H1 (cell line): ENCODE data around the gene ITGA4. TPM values are rescaled to one million over a fixed set of nuclear protein-coding genes. Genes with fewer than 3 reads are reported as not detected.

Experiments
- CTCF ChIA-PET: fragments of 300-600 bp; sonication (Branson Sonifier 250); formaldehyde crosslinking; loops from one replicate; lab custom pipeline; 2021; ENCODE audit not compliant: partially characterized antibody; lab: Charles Lee
- POLR2A ChIA-PET: fragments of 300-600 bp; sonication (Branson Sonifier 250); formaldehyde crosslinking; loops from one replicate; lab custom pipeline; 2021; ENCODE audit warnings: inconsistent platforms; ENCODE audit not compliant: partially characterized antibody; lab: Charles Lee
- DNase-seq, 2 experiments: peaks; one replicate each; pipeline versions ENCODE4 v3.0.0 to v3.0.0-alpha.2; 2010 to 2022; ENCODE audit warnings: low spot score in 2 of 2, low read depth in 1 of 2, mixed read lengths in 1 of 2
- FAIRE-seq: peaks from 2 replicates; lab custom pipeline; 2011; peaks lifted over from hg19 to GRCh38; lab: Jason Lieb, UNC
- H2AFZ ChIP-seq: 2 replicates; pipeline ENCODE4 v1.8.1; 2012; ENCODE audit warnings: low read length, inconsistent platforms
- H2AK5ac ChIP-seq: 2 replicates; pipeline ENCODE4 v1.6.1; 2013; ENCODE audit warnings: low read depth, low read length
- H2BK120ac ChIP-seq: replicated peaks from 2 replicates; pipeline ENCODE3; 2013; ENCODE audit warnings: low read depth, low read length, inconsistent platforms
- H2BK12ac ChIP-seq: 2 replicates; pipeline ENCODE4 v1.6.1; 2013; ENCODE audit warnings: low read depth, low read length
- H2BK15ac ChIP-seq: 2 replicates; pipeline ENCODE4 v1.6.1; 2013; ENCODE audit warnings: low read length
- H2BK20ac ChIP-seq: 2 replicates; pipeline ENCODE4 v1.6.1; 2013; ENCODE audit warnings: low read length
- H2BK5ac ChIP-seq: 2 replicates; pipeline ENCODE4 v1.6.1; 2013; ENCODE audit warnings: low read depth, low read length
- H3K14ac ChIP-seq: 2 replicates; pipeline ENCODE4 v1.6.1; 2013; ENCODE audit warnings: inconsistent platforms; ENCODE audit not compliant: insufficient read length
- H3K18ac ChIP-seq: 2 replicates; pipeline ENCODE4 v1.6.1; 2013; ENCODE audit warnings: low read length; ENCODE audit errors: extremely low read depth
- H3K23ac ChIP-seq: 2 replicates; pipeline ENCODE4 v1.6.1; 2013; ENCODE audit warnings: inconsistent platforms; ENCODE audit not compliant: insufficient read length
- H3K23me2 ChIP-seq: 2 replicates; pipeline ENCODE4 v1.6.1; 2013; ENCODE audit warnings: low read depth, low read length
- H3K27ac ChIP-seq: 2 replicates; pipeline ENCODE4 v1.6.1; 2011; ENCODE audit warnings: low read depth, low read length, inconsistent platforms
- H3K27me3 ChIP-seq, 4 experiments: replicated peaks in 1 of 4; 1 replicate in 1 of 4; 2 replicates in 3 of 4; pipeline versions ENCODE4 v1.6.1 to v1.8.1; 2011 to 2013; ENCODE audit warnings: low read length in 3 of 4, mild to moderate bottlenecking in 3 of 4, inconsistent platforms in 2 of 4, mixed read lengths in 2 of 4, moderate library complexity in 1 of 4; ENCODE audit not compliant: control insufficient read depth in 3 of 4, insufficient read depth in 3 of 4; ENCODE audit errors: extremely low read depth in 1 of 4
- H3K36me3 ChIP-seq, 4 experiments: 2 replicates each; pipeline versions ENCODE4 v1.6.1 to v1.8.1; 2011 to 2013; ENCODE audit warnings: mild to moderate bottlenecking in 4 of 4, low read length in 3 of 4, moderate library complexity in 2 of 4, control low read depth in 1 of 4, inconsistent platforms in 1 of 4; ENCODE audit not compliant: insufficient read depth in 4 of 4, control insufficient read depth in 2 of 4
- H3K4ac ChIP-seq: replicated peaks from 2 replicates; pipeline ENCODE3; 2013; ENCODE audit warnings: low read length, low read depth, mixed read lengths, inconsistent platforms; ENCODE audit not compliant: insufficient read length
- H3K4me1 ChIP-seq, 4 experiments: replicated peaks in 1 of 4; 1 replicate in 1 of 4; 2 replicates in 3 of 4; pipeline versions ENCODE4 v1.6.1 to v1.8.1; 2011 to 2013; ENCODE audit warnings: low read length in 3 of 4, inconsistent platforms in 2 of 4, mixed read lengths in 1 of 4; ENCODE audit not compliant: insufficient read depth in 4 of 4, control insufficient read depth in 3 of 4
- H3K4me2 ChIP-seq, 2 experiments: 2 replicates each; pipeline versions ENCODE4 v1.6.1 to v1.8.1; 2011 to 2013; ENCODE audit warnings: low read depth in 2 of 2, low read length in 2 of 2, control low read depth in 1 of 2, inconsistent platforms in 1 of 2, mild to moderate bottlenecking in 1 of 2; ENCODE audit not compliant: insufficient read depth in 1 of 2
- H3K4me3 ChIP-seq, 4 experiments: fragments of 200-600, 300-600 bp in 1 of 4; sonication (generic), shearing (Covaris generic), sonication (Bioruptor Twin) in 1 of 4; 2 replicates each; pipeline versions ENCODE4 v1.5.1 to v1.8.1; 2011 to 2016; ENCODE audit warnings: low read length in 4 of 4, low read depth in 3 of 4, control low read depth in 2 of 4, inconsistent platforms in 2 of 4, mild to moderate bottlenecking in 2 of 4, mixed read lengths in 1 of 4, moderate library complexity in 1 of 4; ENCODE audit not compliant: insufficient read depth in 2 of 4; ENCODE audit errors: extremely low read depth in 1 of 4
- H3K56ac ChIP-seq: replicated peaks from 2 replicates; pipeline ENCODE3; 2013; ENCODE audit warnings: low read depth, mild to moderate bottlenecking, mixed read lengths, low read length, inconsistent platforms; ENCODE audit not compliant: insufficient read length
- H3K79me1 ChIP-seq: 2 replicates; pipeline ENCODE4 v1.6.1; 2013; ENCODE audit warnings: low read depth, low read length, control low read depth
- H3K79me2 ChIP-seq, 2 experiments: 2 replicates each; pipeline versions ENCODE4 v1.6.1 to v1.8.1; 2012 to 2013; ENCODE audit warnings: low read length in 2 of 2, mild to moderate bottlenecking in 2 of 2, inconsistent platforms in 1 of 2; ENCODE audit not compliant: insufficient read depth in 2 of 2, control insufficient read depth in 1 of 2
- H3K9ac ChIP-seq, 4 experiments: replicated peaks in 1 of 4; 1 replicate in 1 of 4; 2 replicates in 3 of 4; pipeline versions ENCODE4 v1.6.1 to v1.8.1; 2011 to 2013; ENCODE audit warnings: low read depth in 3 of 4, low read length in 3 of 4, control low read depth in 2 of 4, mild to moderate bottlenecking in 2 of 4, moderate library complexity in 2 of 4, inconsistent platforms in 1 of 4; ENCODE audit errors: extremely low read depth in 1 of 4
- H3K9me3 ChIP-seq, 2 experiments: 2 replicates each; pipeline versions ENCODE4 v1.6.1 to v1.8.1; 2012 to 2013; ENCODE audit warnings: mild to moderate bottlenecking in 2 of 2, moderate library complexity in 2 of 2, control low read depth in 1 of 2, inconsistent platforms in 1 of 2, low read depth in 1 of 2, low read length in 1 of 2, mixed read lengths in 1 of 2; ENCODE audit not compliant: insufficient read depth in 2 of 2
- H4K20me1 ChIP-seq, 2 experiments: replicated peaks in 1 of 2; 2 replicates each; pipeline versions ENCODE3 to v1.8.1; 2011 to 2013; ENCODE audit warnings: inconsistent platforms in 2 of 2, low read length in 2 of 2, mild to moderate bottlenecking in 1 of 2; ENCODE audit not compliant: insufficient read depth in 2 of 2, control insufficient read depth in 1 of 2
- H4K5ac ChIP-seq: 2 replicates; pipeline ENCODE4 v1.6.1; 2013; ENCODE audit warnings: low read length, low read depth, mixed read lengths, inconsistent platforms; ENCODE audit not compliant: insufficient read length
- H4K8ac ChIP-seq: 2 replicates; pipeline ENCODE4 v1.8.0; 2013; ENCODE audit warnings: mild to moderate bottlenecking, moderate library complexity, low read length, inconsistent platforms; ENCODE audit not compliant: insufficient read depth; ENCODE audit errors: extremely low read depth
- H4K91ac ChIP-seq: replicated peaks from 2 replicates; pipeline ENCODE3; 2013; ENCODE audit warnings: low read length, mixed read lengths, inconsistent platforms; ENCODE audit not compliant: insufficient read length
- EZH2 ChIP-seq: fragments of 200-600 bp; sonication (generic); IDR thresholded peaks from 2 replicates; pipeline ENCODE4 v1.7.1; 2012; ENCODE audit warnings: low read depth, mild to moderate bottlenecking, moderate library complexity, low read length, inconsistent platforms; ENCODE audit not compliant: severe bottlenecking
- HDAC6 ChIP-seq: IDR thresholded peaks from one replicate; pipeline ENCODE4 v1.7.1; 2012; ENCODE audit warnings: low read depth, mild to moderate bottlenecking, inconsistent platforms, low read length, moderate library complexity
- SIN3A ChIP-seq, 2 experiments: IDR thresholded peaks in 1 of 2; conservative IDR thresholded peaks in 1 of 2; 2 replicates each; pipeline ENCODE4 v1.6.1; 2011 to 2012; ENCODE audit warnings: low read length in 2 of 2, improper control_type of control experiment in 1 of 2, low read depth in 1 of 2, mild to moderate bottlenecking in 1 of 2
- WGBS, 2 experiments: shearing (Covaris generic) in 1 of 2; methylation state at CpG; one replicate each; pipeline versions ENCODE4 v1.1.6 to v1.1.7; 2013 to 2015; ENCODE audit warnings: low lambda C conversion rate in 2 of 2, mixed read lengths in 2 of 2, inconsistent platforms in 1 of 2, low coverage in 1 of 2, missing lambda C conversion rate in 1 of 2; ENCODE audit not compliant: insufficient replicate concordance in 2 of 2, insufficient coverage in 1 of 2, insufficient read length in 1 of 2; ENCODE audit errors: extremely low coverage in 1 of 2, missing lambda C conversion rate in 1 of 2; 5-methylcytosine and 5-hydroxymethylcytosine counted together
- polyA plus RNA-seq, 7 experiments: library from polyadenylated mRNA; depleted of rRNA in 3 of 7; stranded (reverse) in 5 of 7; unstranded in 2 of 7; fragments of >200 nt in 5 of 7; fragments of 200-250 nt in 2 of 7; gene quantifications; 1 replicate in 5 of 7; 2 replicates in 1 of 7; 4 replicates in 1 of 7; pipeline versions ENCODE4 v1.2.1 to v1.2.3, GENCODE V29; 2011 to 2013; ENCODE audit warnings: missing spikeins in 2 of 7, mixed read lengths in 2 of 7
- total RNA-seq: library from RNA; stranded (reverse); fragmentation: NEBNext Ultra II Directional; extraction: Animal tissue kit (Norgen Biotek cat#: 25700); gene quantifications from 2 replicates; pipeline ENCODE4 v1.2.1, GENCODE V29; 2021
- TF ChIP-seq, protein P1 (sequence below): IDR thresholded peaks from 2 replicates; pipeline ENCODE4 v1.6.1; 2012; ENCODE audit warnings: inconsistent platforms

ITGA4 gene
- total and polyA plus RNA-seq, 2 of the 8 experiments (the other 6 are each of a cell fraction or from before 2014, with no cell fraction given): 0.60 to 2.1 TPM

GRCh38 chr2:181500201-181500600 lies 43.0 kb downstream of the ITGA4 start:
- H3K23me2 ChIP-seq: peaks cover 3% of the 10 kb centered on the region; the same call in 1 of the 2 replicates
- H3K4ac ChIP-seq: no peak overlapping the region
- H3K56ac ChIP-seq: no peak overlapping the region
- H2AK5ac ChIP-seq: no peak overlapping the region
- H3K14ac ChIP-seq: no peak overlapping the region
- no peak overlapping the region for H3K18ac ChIP-seq
- no peaks in the 10 kb centered on the region for H3K27me3 ChIP-seq
- H4K5ac ChIP-seq: no peak overlapping the region
- no peaks in the 10 kb centered on the region for H3K9me3 ChIP-seq
- H3K79me1 ChIP-seq: no peaks in the 10 kb centered on the region
- ChIA-PET CTCF (interaction anchor here (1.3 kb wide), 1 partner anchor 50 kb away, joined by 3 read pairs; no protein-coding TSS in a partner anchor), POLR2A (no interaction called here)
- H2BK120ac ChIP-seq: no peak overlapping the region
- no peak overlapping the region for H3K23ac ChIP-seq
- H3K27ac ChIP-seq: no peak overlapping the region
- H2BK20ac ChIP-seq: no peak overlapping the region
- H3K36me3 ChIP-seq: no peaks in the 10 kb centered on the region
- no peak overlapping the region for H3K4me2 ChIP-seq
- H4K91ac ChIP-seq: no peak overlapping the region
- H2BK12ac ChIP-seq: no peak overlapping the region
- FAIRE-seq (no peak), DNase-seq (no peak)
- H4K20me1 ChIP-seq: no peaks in the 10 kb centered on the region
- H2AFZ ChIP-seq: no peak overlapping the region
- no peak overlapping the region for H4K8ac ChIP-seq
- H2BK15ac ChIP-seq: no peak overlapping the region
- no peak overlapping the region for H3K4me3 ChIP-seq
- TF ChIP-seq HDAC6 (no peak), SIN3A (conservative IDR thresholded peaks at IDR 0.05 in 1 of 2, IDR thresholded peaks at IDR 0.05 in 1 of 2; ENCODE audit: low read depth in 1 of 2, low read length in 2 of 2) (no peak), EZH2 (no peak)
- TF ChIP-seq, protein P1, sequence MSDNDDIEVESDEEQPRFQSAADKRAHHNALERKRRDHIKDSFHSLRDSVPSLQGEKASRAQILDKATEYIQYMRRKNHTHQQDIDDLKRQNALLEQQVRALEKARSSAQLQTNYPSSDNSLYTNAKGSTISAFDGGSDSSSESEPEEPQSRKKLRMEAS: no peak
- H3K4me1 ChIP-seq: no peaks in the 10 kb centered on the region; a peak in 1 of 7 replicates
- H2BK5ac ChIP-seq: no peak overlapping the region
- H3K9ac ChIP-seq: no peak overlapping the region
- 91% methylated on average over 4 of the region's 4 CpGs; no CpG with 5 or more reads in 1 of the 2 experiments for WGBS, 2 experiments
- no peaks in the 10 kb centered on the region for H3K79me2 ChIP-seq
